Endodermal cell (in vitro differentiated cells): Measurements from ENCODE around the gene HS6ST3. TPM values are rescaled to one million over a fixed set of nuclear protein-coding genes. Genes with fewer than 3 reads are reported as not detected.

ENCODE experiments used
- DNase-seq: peaks from one replicate; pipeline ENCODE4 v3.0.0-alpha.2; 2017
- H3K27ac ChIP-seq: 2 replicates; pipeline ENCODE4 v1.5.1; 2013; ENCODE audit warnings: mild to moderate bottlenecking, low read depth, low read length, moderate library complexity
- H3K27me3 ChIP-seq: 2 replicates; pipeline ENCODE4 v1.6.1; 2013; ENCODE audit warnings: mild to moderate bottlenecking, low read length, moderate library complexity; ENCODE audit not compliant: insufficient read depth, control insufficient read depth, poor library complexity, severe bottlenecking
- H3K36me3 ChIP-seq: 2 replicates; pipeline ENCODE4 v1.7.0; 2013; ENCODE audit warnings: mild to moderate bottlenecking, low read length, moderate library complexity; ENCODE audit not compliant: control insufficient read depth, insufficient read depth
- H3K4me1 ChIP-seq: one replicate; pipeline ENCODE4 v1.7.0; 2013; ENCODE audit warnings: low read length; ENCODE audit not compliant: control insufficient read depth, insufficient read depth
- H3K4me3 ChIP-seq: 2 replicates; pipeline ENCODE4 v1.5.1; 2013; ENCODE audit warnings: mild to moderate bottlenecking, low read length, moderate library complexity
- H3K9ac ChIP-seq: 2 replicates; pipeline ENCODE4 v1.6.1; 2013; ENCODE audit warnings: mild to moderate bottlenecking, low read length, moderate library complexity; ENCODE audit not compliant: poor library complexity, severe bottlenecking; ENCODE audit errors: extremely low read depth
- H3K9me3 ChIP-seq: 2 replicates; pipeline ENCODE4 v1.6.1; 2013; ENCODE audit warnings: mild to moderate bottlenecking, low read length, moderate library complexity; ENCODE audit not compliant: control insufficient read depth
- H3K27ac Mint-ChIP-seq: 2 replicates; pipeline ENCODE4 v1.8.0; 2020; ENCODE audit warnings: mixed read lengths
- H3K27me3 Mint-ChIP-seq: 2 replicates; pipeline ENCODE4 v1.8.0; 2021; ENCODE audit warnings: mild to moderate bottlenecking, mixed read lengths; ENCODE audit not compliant: insufficient read depth
- H3K36me3 Mint-ChIP-seq: 2 replicates; pipeline ENCODE4 v1.8.0; 2020; ENCODE audit warnings: low read depth, mixed read lengths
- H3K4me1 Mint-ChIP-seq: 2 replicates; pipeline ENCODE4 v1.8.0; 2020; ENCODE audit warnings: mixed read lengths
- H3K4me3 Mint-ChIP-seq: 2 replicates; pipeline ENCODE4 v1.8.0; 2020; ENCODE audit warnings: mild to moderate bottlenecking, moderate library complexity, mixed read lengths
- H3K9me3 Mint-ChIP-seq: 2 replicates; pipeline ENCODE4 v1.8.0; 2020; ENCODE audit warnings: mild to moderate bottlenecking, mixed read lengths
- CTCF ChIP-seq: fragments of 200-600 bp; sonication (generic); conservative IDR thresholded peaks from 2 replicates; pipeline ENCODE4 v1.5.0; 2021; ENCODE audit warnings: antibody characterized with exemption, mild to moderate bottlenecking
- WGBS, 2 experiments: methylation state at CpG; one replicate each; pipeline versions ENCODE4 v1.1.5 to v1.1.7; 2013; ENCODE audit warnings: missing lambda C conversion rate in 2 of 2, mixed read lengths in 1 of 2; ENCODE audit not compliant: insufficient coverage in 1 of 2, insufficient read length in 1 of 2; 5-methylcytosine and 5-hydroxymethylcytosine counted together
- total RNA-seq, 2 donors: library from RNA; stranded (reverse); fragmentation: NEBNext Ultra II Directional in 1 of 2; extraction: Animal tissue kit (Norgen Biotek cat#: 25700) in 1 of 2; gene quantifications; 2 replicates in 1 of 2; 3 replicates in 1 of 2; pipeline ENCODE4 v1.2.1, GENCODE V29; 2021

HS6ST3 gene
- total RNA-seq, 2 donors from 2014 or later, result 0.84 to 1.1 TPM

- H3K27me3 Mint-ChIP-seq, result peaks cover 35% of the 10 kb centered on the region
- H3K4me1 Mint-ChIP-seq, result peaks cover 20% of the 10 kb centered on the region
- no peaks in the 10 kb centered on the region for H3K36me3 Mint-ChIP-seq
- Histone ChIP-seq H3K27ac (no peak overlapping the region), H3K27me3 (peaks cover 11% of the 10 kb centered on the region), H3K4me1 (peaks cover 4% of the 10 kb centered on the region), H3K36me3 (no peaks in the 10 kb centered on the region), H3K9ac (no peak overlapping the region), H3K9me3 (no peaks in the 10 kb centered on the region), H3K4me3 (no peak overlapping the region)
- H3K4me3 Mint-ChIP-seq, result no peak overlapping the region
- H3K27ac Mint-ChIP-seq, result no peak overlapping the region
- 94 to 96% methylated on average over 7 of the region's 7 CpGs for WGBS, 2 experiments
- H3K9me3 Mint-ChIP-seq, result no peaks in the 10 kb centered on the region
- DNase-seq, result no peak
- TF ChIP-seq CTCF, result no peak
These were observed 463.9 kb downstream of the HS6ST3 start for GRCh38 chr13:96553796-96554195.

- H3K27me3 ChIP-seq, result no peaks in the 10 kb centered on the region
- peaks cover 7% of the 10 kb centered on the region for H3K27me3 Mint-ChIP-seq
- H3K27ac Mint-ChIP-seq, result no peak overlapping the region
- H3K27ac ChIP-seq, result no peak overlapping the region
- TF ChIP-seq CTCF, result no peak
- no peaks in the 10 kb centered on the region for H3K36me3 ChIP-seq
- DNase-seq, result no peak
- H3K4me3 Mint-ChIP-seq, result no peak overlapping the region
- no peak overlapping the region for H3K9ac ChIP-seq
- no peak overlapping the region for H3K4me3 ChIP-seq
- H3K9me3 ChIP-seq, result no peaks in the 10 kb centered on the region
- no peaks in the 10 kb centered on the region for H3K36me3 Mint-ChIP-seq
- no peaks in the 10 kb centered on the region for H3K4me1 Mint-ChIP-seq
- no peaks in the 10 kb centered on the region for H3K9me3 Mint-ChIP-seq
- no peaks in the 10 kb centered on the region for H3K4me1 ChIP-seq
- WGBS, 2 experiments, result 86 to 90% methylated on average over 2 to 4 of the region's 4 CpGs
These were observed 483.7 kb downstream of the HS6ST3 start for GRCh38 chr13:96573563-96573962.

- TF ChIP-seq CTCF, result no peak
- Histone ChIP-seq H3K27ac (no peak overlapping the region), H3K36me3 (no peaks in the 10 kb centered on the region), H3K4me3 (no peak overlapping the region), H3K4me1 (no peaks in the 10 kb centered on the region), H3K9me3 (no peaks in the 10 kb centered on the region), H3K9ac (no peak overlapping the region), H3K27me3 (no peaks in the 10 kb centered on the region)
- no peak for DNase-seq
- H3K4me3 Mint-ChIP-seq, result no peak overlapping the region
- no peaks in the 10 kb centered on the region for H3K9me3 Mint-ChIP-seq
- no peaks in the 10 kb centered on the region for H3K36me3 Mint-ChIP-seq
- H3K4me1 Mint-ChIP-seq, result no peaks in the 10 kb centered on the region
- peaks cover 4% of the 10 kb centered on the region for H3K27me3 Mint-ChIP-seq
- 94 to 100% methylated on average over 8 to 14 of the region's 14 CpGs for WGBS, 2 experiments
- H3K27ac Mint-ChIP-seq, result no peak overlapping the region
These were observed 485.8 kb downstream of the HS6ST3 start for GRCh38 chr13:96575423-96576320.
